GM12874 (cell line): ENCODE data around the gene ASXL3.

Experiments used
- CTCF ChIP-seq: IDR thresholded peaks from 2 replicates; pipeline ENCODE4 v1.5.1; 2011; ENCODE audit warnings: low read depth, mild to moderate bottlenecking, control low read depth, low read length, moderate library complexity; ENCODE audit not compliant: insufficient read depth

The ASXL3 gene

GRCh38 chr18:33755391-33755790 lies 177.4 kb downstream of the ASXL3 start:
- TF ChIP-seq CTCF: no peak

GRCh38 chr18:33755931-33756560 lies 178.0 kb downstream of the ASXL3 start:
- TF ChIP-seq CTCF: no peak

GRCh38 chr18:33757037-33757436 lies 179.0 kb downstream of the ASXL3 start:
- TF ChIP-seq CTCF: no peak

- no peak for TF ChIP-seq CTCF
Measured at GRCh38 chr18:33761363-33761762, 183.3 kb downstream of the ASXL3 start.

GRCh38 chr18:33781429-33781828 lies 203.4 kb downstream of the ASXL3 start:
- no peak for TF ChIP-seq CTCF
